OCI-M2 (cell line): ENCODE measurements around the gene MCL1.
A peak's percentile ranks its signal among the peaks of the same experiment; 100 is the strongest.
"Not testable (repeated sequence)": the region's sequence is repeated elsewhere in the genome, so short reads cannot be mapped to it uniquely, and the experiment has no call there.

Experiments
- DNase-seq: peaks from one replicate; lab custom pipeline; 2025; ENCODE audit not compliant: unreplicated experiment; lab: John Stamatoyannopoulos, UW

MCL1 gene

GRCh38 chr1:150573648-150574071 is 5.8 kb downstream of the MCL1 start:
- DNase-seq, result not testable (repeated sequence)

GRCh38 chr1:150572918-150573647 is 6.3 kb downstream of the MCL1 start:
- no peak for DNase-seq

GRCh38 chr1:150568594-150568966 is 10.8 kb downstream of the MCL1 start:
- no peak for DNase-seq

GRCh38 chr1:150567717-150568593 is 11.5 kb downstream of the MCL1 start:
- no peak for DNase-seq

- no peak for DNase-seq
Measured at GRCh38 chr1:150567341-150567716, 12.1 kb downstream of the MCL1 start.

- no peak for DNase-seq
Measured at GRCh38 chr1:150566589-150567340, 12.6 kb downstream of the MCL1 start.

- not testable (repeated sequence) for DNase-seq
Measured at GRCh38 chr1:150565240-150565991, 14.0 kb downstream of the MCL1 start.

GRCh38 chr1:150564051-150564991 is 15.1 kb downstream of the MCL1 start:
- no peak for DNase-seq

- no peak for DNase-seq
Measured at GRCh38 chr1:150563340-150564038, 15.9 kb downstream of the MCL1 start.

- DNase-seq, result no peak
Measured at GRCh38 chr1:150562446-150563339, 16.7 kb downstream of the MCL1 start.

GRCh38 chr1:150561974-150562445 is 17.4 kb downstream of the MCL1 start:
- peak; percentile 42 for DNase-seq

GRCh38 chr1:150561254-150561973 is 18.0 kb downstream of the MCL1 start:
- peak; percentile 73 for DNase-seq

GRCh38 chr1:150560576-150561253 is 18.7 kb downstream of the MCL1 start:
- no peak for DNase-seq

GRCh38 chr1:150560011-150560438 is 19.4 kb downstream of the MCL1 start:
- DNase-seq, result peak; percentile 24

GRCh38 chr1:150559656-150560010 is 19.8 kb downstream of the MCL1 start:
- DNase-seq, result no peak

- no peak for DNase-seq
Measured at GRCh38 chr1:150558761-150559655, 20.4 kb downstream of the MCL1 start.
